ENCODE data around the gene MAML2. TPM values are rescaled to one million over a fixed set of nuclear protein-coding genes. Genes with fewer than 3 reads are reported as not detected.

Gene MAML2
- total and polyA plus RNA-seq, 2 of the 13 experiments (the other 11 are each of a cell fraction or from before 2014, with no cell fraction given) = 2.3 to 25.9 TPM

GRCh38 chr11:96318399-96318798 is 24.6 kb downstream of the MAML2 start:
- Histone ChIP-seq H3K9ac (ENCODE audit: insufficient read depth, low read depth, low read length) (no peak overlapping the region), H3K4me2 (ENCODE audit: low read depth, low read length) (no peak overlapping the region), H3K4me1 (ENCODE audit: insufficient read depth, low read length) (peaks cover 10% of the 10 kb centered on the region; the same call in 1 of the 2 replicates), H4K20me1 (ENCODE audit: insufficient read depth, low read length) (peaks cover 15% of the 10 kb centered on the region), H3K36me3 (replicated peaks in 1 of 2; ENCODE audit: control insufficient read depth in 1 of 2, insufficient read depth in 2 of 2, low read length in 2 of 2) (peaks cover 6 to 8% of the 10 kb centered on the region in 2 experiments; a peak in 4 of 5 replicates), H3K27me3 (ENCODE audit: control insufficient read depth in 1 of 2, insufficient read depth in 2 of 2, low read length in 2 of 2) (no peaks in the 10 kb centered on the region), H3K27ac (ENCODE audit: extremely low read length, insufficient read depth, low read length) (no peak overlapping the region), H3K9me3 (ENCODE audit: low read length) (no peaks in the 10 kb centered on the region), H3K79me2 (ENCODE audit: insufficient read depth, low read length) (peaks cover 62% of the 10 kb centered on the region), H3K4me3 (replicated peaks in 1 of 3; ENCODE audit: insufficient read depth in 1 of 3, low read depth in 2 of 3, low read length in 3 of 3) (no peak overlapping the region), H2AFZ (ENCODE audit: low read length) (no peak overlapping the region)
- ChIA-PET POLR2A (interaction anchor here (1.1 kb wide), 1 partner anchor 17 kb away, joined by 3 read pairs; no protein-coding TSS in a partner anchor), CTCF (ENCODE audit: low intra/inter-chr PET ratio, low total read pairs) (no interaction called here)
- TF ChIP-seq SAP130 (CRISPR knock-in tag; IDR thresholded peaks at IDR 0.05; ENCODE audit: low read depth) (no peak), ZBTB49 (CRISPR knock-in tag; IDR thresholded peaks at IDR 0.05; ENCODE audit: borderline replicate concordance) (no peak), CCDC6 (CRISPR knock-in tag; IDR thresholded peaks at IDR 0.05) (no peak), PLRG1 (conservative IDR thresholded peaks at IDR 0.05) (no peak), RBM39 (IDR thresholded peaks at IDR 0.05; ENCODE audit: low read depth, low read length, poor library complexity, severe bottlenecking) (no peak), SRSF1 (optimal IDR thresholded peaks at IDR 0.05; ENCODE audit: low read depth, low read length) (no peak), ZNF839 (CRISPR knock-in tag; IDR thresholded peaks at IDR 0.05; ENCODE audit: borderline replicate concordance) (no peak), ZNF746 (CRISPR knock-in tag; IDR thresholded peaks at IDR 0.05) (no peak), SAFB2 (CRISPR knock-in tag; IDR thresholded peaks at IDR 0.05; ENCODE audit: borderline replicate concordance, low read depth) (no peak), MEF2D (CRISPR knock-in tag; IDR thresholded peaks at IDR 0.05) (no peak)
- intact Hi-C loops (cut with micrococcal nuclease; ENCODE audit: unreplicated experiment) = no loop called here
- FAIRE-seq (no peak), DNase-seq (ENCODE audit: low spot score) (no peak), ATAC-seq (no peak)
- in situ Hi-C loops (cut with HindIII; ENCODE audit: extremely low pct_ligation_motif_present, low pct_unique_long_range_greater_than_20kb) = no loop called here
- BruUV-seq (replicated peaks) = no TSS peak
- WGBS (ENCODE audit: low lambda C conversion rate) = 100% methylated on average over 1 of the region's 1 CpG
